ENCODE results near the gene PRKAR2A.

DNA sequence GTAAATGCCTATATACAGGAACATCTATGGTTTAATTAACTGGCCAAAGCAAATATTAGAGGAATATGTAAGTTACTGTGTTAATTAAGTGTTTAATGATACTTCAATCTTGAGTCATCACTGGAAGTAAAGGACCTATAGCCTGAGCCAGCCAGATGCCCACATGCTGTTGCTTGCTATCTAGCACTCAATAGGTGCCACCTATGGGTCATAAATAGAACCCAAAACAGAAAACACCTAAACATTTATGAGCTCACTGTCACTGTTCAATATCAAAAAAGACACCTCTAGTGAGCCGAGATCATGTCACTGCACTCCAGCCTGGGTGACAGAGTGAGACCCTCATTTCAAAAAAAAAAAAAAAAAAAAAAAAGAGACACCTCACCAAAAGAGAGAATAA, 82.3 kb downstream of the PRKAR2A start:
- peak; percentile 28 to 63 for TF ChIP-seq CTCF (conservative IDR thresholded peaks at IDR 0.05 in 1 of 2, IDR thresholded peaks at IDR 0.05 in 1 of 2; ENCODE audit: extremely low read depth in 1 of 2, insufficient read depth in 1 of 2, low read depth in 1 of 2, low read length in 2 of 2)
- no peak for TF ChIP-seq EZH2 (IDR thresholded peaks at IDR 0.05; ENCODE audit: borderline replicate concordance, low read length)

All from mammary epithelial cell (primary cell).